ENCODE data around the gene HELQ.
A peak's percentile ranks its signal among the peaks of the same experiment; 100 is the strongest.

The HELQ gene

DNA sequence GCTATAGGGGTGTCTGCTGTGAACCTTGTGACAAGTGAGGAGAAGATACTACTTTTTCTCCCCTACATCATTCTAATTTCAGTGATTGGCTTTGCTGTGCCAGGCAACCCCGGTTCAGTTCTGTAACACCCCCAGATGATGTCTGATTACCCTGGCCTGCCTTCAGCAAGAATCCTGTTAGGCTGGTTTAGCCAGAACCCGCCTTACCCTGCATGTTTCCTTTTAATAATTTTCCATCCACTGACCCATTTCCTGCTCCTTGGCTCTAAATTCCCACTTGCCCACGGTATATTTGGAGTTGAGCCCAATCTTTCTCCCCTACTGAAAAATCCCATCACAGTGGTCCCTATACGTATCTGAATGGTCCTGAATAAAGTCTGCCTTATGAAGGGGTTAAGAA, 74.5 kb downstream of the HELQ start:
- no peak overlapping the region for H3K4me2 ChIP-seq
- no peaks in the 10 kb centered on the region for H3K27me3 ChIP-seq
- H3K27ac ChIP-seq, result no peak overlapping the region
- H3K36me3 ChIP-seq, result peaks cover 13% of the 10 kb centered on the region; the same call in 1 of the 2 replicates
- H3K4me1 ChIP-seq, result peaks cover 13% of the 10 kb centered on the region
- H3K9ac ChIP-seq, result no peak overlapping the region
- peaks cover 57% of the 10 kb centered on the region for H3K9me3 ChIP-seq
- no peak for TF ChIP-seq Cebpa-rat (IDR thresholded peaks at IDR 0.05)
- H4K20me1 ChIP-seq, result no peaks in the 10 kb centered on the region
- H3K4me3 ChIP-seq, result no peak overlapping the region

GRCh38 chr4:83378419-83378818, 77.2 kb downstream of the HELQ start:
- H3K4me2 ChIP-seq, result no peak overlapping the region
- no peaks in the 10 kb centered on the region for H4K20me1 ChIP-seq
- no peak overlapping the region for H3K9ac ChIP-seq
- peaks cover 13% of the 10 kb centered on the region; the same call in 1 of the 2 replicates for H3K36me3 ChIP-seq
- peak overlapping the region; percentile 18; the same call in 1 of the 2 replicates for H3K4me3 ChIP-seq
- no peak overlapping the region for H3K27ac ChIP-seq
- peaks cover 72% of the 10 kb centered on the region for H3K9me3 ChIP-seq
- no peak for TF ChIP-seq Cebpa-rat (IDR thresholded peaks at IDR 0.05)
- H3K4me1 ChIP-seq, result no peaks in the 10 kb centered on the region
- no peaks in the 10 kb centered on the region for H3K27me3 ChIP-seq

DNA sequence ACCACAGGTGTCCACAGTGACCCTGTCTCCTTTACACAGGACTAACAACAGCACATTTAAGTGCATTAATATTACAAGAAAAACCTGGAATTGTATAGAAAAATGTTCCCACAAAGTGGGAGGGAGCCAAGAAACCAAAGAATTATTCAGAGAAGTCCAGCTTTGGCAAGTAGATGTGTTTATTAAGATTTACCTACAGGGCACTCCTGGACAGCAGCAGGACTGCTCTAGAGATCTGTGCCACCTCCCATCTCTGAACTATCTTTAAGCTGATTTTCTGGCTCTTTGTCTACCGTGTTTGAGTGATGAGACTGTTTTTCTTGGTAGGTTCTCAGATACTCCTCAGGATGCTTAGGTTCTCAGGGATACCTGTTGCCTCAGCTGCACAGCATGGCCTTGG, 82.7 kb downstream of the HELQ start:
- Histone ChIP-seq H3K4me2 (no peak overlapping the region), H3K27me3 (no peaks in the 10 kb centered on the region), H3K9ac (no peak overlapping the region), H3K9me3 (peaks cover 40% of the 10 kb centered on the region), H3K4me1 (peaks cover 16% of the 10 kb centered on the region), H3K27ac (no peak overlapping the region), H3K36me3 (peaks cover 2% of the 10 kb centered on the region; the same call in 1 of the 2 replicates), H3K4me3 (no peak overlapping the region), H4K20me1 (no peaks in the 10 kb centered on the region)
- no peak for TF ChIP-seq Cebpa-rat (IDR thresholded peaks at IDR 0.05)

GRCh38 chr4:83371936-83372335, 83.7 kb downstream of the HELQ start:
- no peak for TF ChIP-seq Cebpa-rat (IDR thresholded peaks at IDR 0.05)
- Histone ChIP-seq H4K20me1 (no peaks in the 10 kb centered on the region), H3K27ac (no peak overlapping the region), H3K27me3 (no peaks in the 10 kb centered on the region), H3K36me3 (no peaks in the 10 kb centered on the region), H3K4me1 (peaks cover 16% of the 10 kb centered on the region), H3K4me2 (no peak overlapping the region), H3K9ac (no peak overlapping the region), H3K4me3 (no peak overlapping the region), H3K9me3 (peaks cover 30% of the 10 kb centered on the region)

- Histone ChIP-seq H4K20me1 (no peaks in the 10 kb centered on the region), H3K9me3 (peaks cover 23% of the 10 kb centered on the region), H3K4me3 (no peak overlapping the region), H3K36me3 (no peaks in the 10 kb centered on the region), H3K4me1 (peaks cover 23% of the 10 kb centered on the region), H3K27me3 (no peaks in the 10 kb centered on the region), H3K27ac (no peak overlapping the region), H3K4me2 (no peak overlapping the region), H3K9ac (no peak overlapping the region)
- TF ChIP-seq Cebpa-rat (IDR thresholded peaks at IDR 0.05), result no peak
Measured at GRCh38 chr4:83371235-83371634, 84.4 kb downstream of the HELQ start.

DNA sequence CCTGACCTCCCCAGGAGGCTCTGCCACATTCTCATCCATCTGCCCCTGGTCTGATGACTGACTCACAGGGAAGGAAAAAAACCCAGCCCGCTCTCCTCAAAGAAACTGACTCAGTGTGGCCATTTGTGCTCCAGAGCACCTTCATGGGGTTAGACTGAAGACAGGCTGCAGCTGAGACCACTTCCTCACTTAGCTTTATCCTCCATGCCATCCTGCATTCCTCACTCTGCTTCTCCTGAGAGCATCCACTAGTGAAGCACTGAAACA, 85.0 kb downstream of the HELQ start:
- Histone ChIP-seq H3K4me2 (no peak overlapping the region), H4K20me1 (no peaks in the 10 kb centered on the region), H3K9me3 (peaks cover 17% of the 10 kb centered on the region), H3K27me3 (no peaks in the 10 kb centered on the region), H3K27ac (no peak overlapping the region), H3K36me3 (no peaks in the 10 kb centered on the region), H3K4me1 (peaks cover 30% of the 10 kb centered on the region), H3K4me3 (no peak overlapping the region), H3K9ac (no peak overlapping the region)
- TF ChIP-seq Cebpa-rat (IDR thresholded peaks at IDR 0.05), result no peak

DNA sequence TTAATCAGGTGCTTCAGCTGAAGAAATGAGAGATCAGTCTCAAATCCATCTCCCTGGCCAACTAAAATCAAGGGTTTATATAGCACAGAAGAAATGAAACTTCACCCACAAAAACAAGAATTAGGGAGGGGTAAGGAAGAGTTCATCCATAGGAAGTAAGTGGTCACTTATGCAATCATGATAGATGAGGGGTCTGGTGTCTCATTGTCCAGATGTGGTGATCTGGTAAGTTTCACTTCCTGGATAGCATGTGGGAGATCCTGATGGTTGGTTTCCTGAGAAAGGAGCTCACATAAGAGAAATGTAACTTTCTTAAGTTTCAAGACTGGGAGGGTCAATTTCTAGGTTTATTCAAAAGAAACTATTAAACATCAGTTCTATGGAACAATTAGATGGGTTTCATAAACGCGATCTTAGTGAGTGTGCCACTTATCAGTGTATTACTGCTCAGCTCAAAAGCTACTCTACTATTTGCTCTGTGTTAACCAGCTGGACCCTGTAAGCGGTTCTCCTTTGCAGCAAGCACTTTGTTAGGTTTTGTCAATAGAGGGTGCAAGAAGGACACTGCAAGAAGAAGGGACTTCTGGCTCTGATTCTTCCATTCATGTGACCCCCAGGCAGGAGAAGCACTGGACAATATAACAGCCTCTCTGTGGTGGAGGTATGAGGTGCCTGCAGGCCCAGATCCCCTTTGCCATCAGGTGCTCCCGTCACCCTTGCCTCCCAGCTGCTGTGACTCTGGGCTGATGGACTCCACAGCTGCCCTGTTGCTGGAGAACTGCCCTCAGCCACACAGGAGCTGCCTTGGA, 85.6 kb downstream of the HELQ start:
- Histone ChIP-seq H3K27me3 (no peaks in the 10 kb centered on the region), H3K4me1 (peaks cover 32% of the 10 kb centered on the region), H3K36me3 (no peaks in the 10 kb centered on the region), H3K4me3 (no peak overlapping the region), H3K9me3 (peaks cover 12% of the 10 kb centered on the region), H4K20me1 (no peaks in the 10 kb centered on the region), H3K27ac (no peak overlapping the region; the same call in 1 of the 2 replicates), H3K4me2 (peak overlapping the region; percentile 37), H3K9ac (no peak overlapping the region)
- TF ChIP-seq Cebpa-rat (IDR thresholded peaks at IDR 0.05), result no peak

- no peak for TF ChIP-seq Cebpa-rat (IDR thresholded peaks at IDR 0.05)
- Histone ChIP-seq H3K4me2 (no peak overlapping the region), H4K20me1 (no peaks in the 10 kb centered on the region), H3K9ac (no peak overlapping the region), H3K9me3 (peaks cover 3% of the 10 kb centered on the region; the same call in 1 of the 2 replicates), H3K4me3 (no peak overlapping the region), H3K4me1 (peaks cover 58% of the 10 kb centered on the region), H3K27me3 (no peaks in the 10 kb centered on the region), H3K36me3 (no peaks in the 10 kb centered on the region), H3K27ac (no peak overlapping the region)
Measured at GRCh38 chr4:83364312-83364711, 91.3 kb downstream of the HELQ start.

DNA sequence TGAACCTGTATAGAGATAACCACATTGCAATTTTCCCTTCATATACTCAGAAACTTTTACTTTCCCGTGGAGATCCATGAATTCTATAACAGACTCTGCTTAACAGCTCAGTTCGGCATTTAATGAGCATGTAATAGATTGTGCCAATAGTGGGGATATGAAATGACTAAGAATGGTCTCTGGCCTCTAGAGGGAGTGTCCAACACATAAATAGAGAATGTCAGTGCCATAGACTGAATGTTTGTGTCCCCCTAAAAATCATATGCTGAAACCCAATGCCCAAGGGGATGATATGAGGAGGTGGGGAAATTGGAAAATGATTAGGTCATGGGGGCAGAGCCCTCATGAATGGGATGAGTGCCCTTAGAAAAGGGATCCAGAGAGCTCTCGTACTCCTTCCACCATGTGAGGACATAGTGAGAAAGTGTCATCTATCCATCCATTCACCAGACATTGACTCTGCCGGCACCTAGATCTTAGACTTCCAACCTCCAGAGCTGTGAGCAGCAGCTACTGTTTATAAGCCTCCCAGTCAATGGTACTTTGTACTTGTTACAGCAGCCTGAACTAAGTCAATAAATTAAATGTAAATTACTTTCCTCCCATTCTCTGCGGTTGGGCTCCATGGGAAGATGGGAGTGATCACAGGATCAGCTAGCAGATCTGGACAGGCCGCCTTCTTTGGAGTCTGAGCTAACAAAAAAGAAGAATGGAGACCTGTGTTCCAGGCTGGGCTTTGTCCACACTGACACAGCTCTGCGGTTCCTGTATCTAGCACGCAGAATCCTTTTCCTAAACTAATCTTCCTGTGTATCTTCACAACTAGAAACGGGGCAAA, 92.9 kb downstream of the HELQ start:
- Histone ChIP-seq H3K4me3 (no peak overlapping the region), H3K9me3 (no peaks in the 10 kb centered on the region), H3K27me3 (no peaks in the 10 kb centered on the region), H3K9ac (peak overlapping the region; percentile 5; the same call in 1 of the 2 replicates), H4K20me1 (no peaks in the 10 kb centered on the region), H3K27ac (peak overlapping the region; percentile 81), H3K36me3 (no peaks in the 10 kb centered on the region), H3K4me2 (peak overlapping the region; percentile 53), H3K4me1 (peaks cover 56% of the 10 kb centered on the region)
- no peak for TF ChIP-seq Cebpa-rat (IDR thresholded peaks at IDR 0.05)

All from BLaER1 (cell line).